ENCODE data around the gene FIZ1. TPM values are rescaled to one million over a fixed set of nuclear protein-coding genes. Genes with fewer than 3 reads are reported as not detected.

Gene FIZ1
- total RNA-seq, 1 donor from 2014 or later: 19.4 TPM

- no peak for DNase-seq (ENCODE audit: low spot score)
- intact Hi-C loops (cut with DNase I): no loop called here
These were observed 38.2 kb upstream of the FIZ1 start for GRCh38 chr19:55637534-55637933.

- intact Hi-C loops (cut with DNase I): no loop called here
- DNase-seq (ENCODE audit: low spot score): no peak
These were observed 37.4 kb upstream of the FIZ1 start for GRCh38 chr19:55636723-55637122.

DNA sequence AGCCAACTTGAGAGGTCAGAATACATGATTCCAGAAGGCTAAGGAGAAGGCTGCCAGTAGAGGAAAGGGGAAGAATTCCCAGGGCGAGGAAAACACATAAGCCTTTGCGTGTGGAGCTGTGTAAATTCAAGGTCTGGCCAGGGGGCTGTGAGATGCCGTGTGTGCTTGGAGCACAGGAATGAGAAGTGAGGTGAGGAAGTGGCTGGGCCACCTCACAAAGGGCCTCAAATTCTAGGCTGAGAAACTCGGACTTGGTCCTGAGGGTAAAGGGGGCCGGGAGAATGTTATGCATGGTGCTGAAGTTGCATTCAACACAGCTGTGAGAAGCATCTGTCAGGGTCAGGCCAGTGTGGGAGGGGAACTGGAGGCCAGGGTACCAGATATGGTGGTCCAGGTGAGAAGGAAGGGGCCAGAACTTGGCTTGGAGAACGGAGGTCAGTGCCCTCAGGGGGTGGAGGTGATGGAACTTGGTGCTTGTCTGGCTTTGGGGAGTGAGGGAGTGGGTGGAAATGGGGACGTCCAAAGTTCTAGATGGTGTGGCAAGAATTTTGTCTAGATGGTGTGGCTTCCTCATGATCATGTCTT lies 36.6 kb upstream of the FIZ1 start:
- DNase-seq (ENCODE audit: low spot score): no peak
- intact Hi-C loops (cut with DNase I): no loop called here

DNA sequence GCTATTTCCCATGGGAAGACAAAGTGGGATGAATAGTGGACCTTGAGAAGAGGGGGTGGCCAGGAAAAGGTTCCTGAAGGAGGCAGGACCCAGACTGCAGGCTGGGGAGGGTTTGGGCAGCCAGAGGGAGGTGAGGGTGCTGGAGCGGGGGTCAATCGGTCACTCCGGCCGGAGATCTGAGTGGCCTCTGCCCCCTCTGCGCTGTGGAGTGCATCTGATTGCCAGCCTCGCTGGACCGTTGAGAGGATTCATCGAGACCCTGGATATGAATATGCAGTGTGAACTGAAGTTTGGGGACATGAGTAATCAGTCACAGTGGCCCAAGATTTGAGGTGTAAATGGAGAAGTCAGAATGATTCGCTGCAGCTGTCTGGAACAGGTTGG lies 36.0 kb upstream of the FIZ1 start:
- DNase-seq (ENCODE audit: low spot score): no peak
- intact Hi-C loops (cut with DNase I): no loop called here

DNA sequence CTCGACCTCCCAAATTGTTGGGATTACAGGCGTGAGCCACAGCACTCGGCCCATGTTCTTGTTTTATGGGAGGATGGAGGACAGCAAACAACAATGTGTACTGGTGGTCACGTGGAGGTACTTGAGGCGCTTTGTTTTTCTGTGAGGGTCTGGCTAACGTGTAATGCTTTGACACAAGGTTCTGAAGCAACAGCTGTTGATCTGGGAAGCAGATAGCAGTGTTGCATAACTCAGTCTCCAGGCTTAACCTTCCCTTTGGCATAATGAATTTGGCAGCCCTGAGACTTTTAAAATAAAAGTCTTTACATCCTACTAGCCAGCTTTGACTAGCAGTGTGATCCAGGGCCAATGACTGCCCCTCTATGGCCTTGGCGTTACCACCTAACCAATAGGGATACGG lies 34.5 kb upstream of the FIZ1 start:
- intact Hi-C loops (cut with DNase I): no loop called here
- DNase-seq (ENCODE audit: low spot score): no peak

- DNase-seq (ENCODE audit: low spot score): no peak
- intact Hi-C loops (cut with DNase I): loop anchor here (1.0 kb wide), 1 partner anchor 115 kb away; no protein-coding TSS in a partner anchor
These were observed 33.1 kb upstream of the FIZ1 start for GRCh38 chr19:55632463-55632834.

DNA sequence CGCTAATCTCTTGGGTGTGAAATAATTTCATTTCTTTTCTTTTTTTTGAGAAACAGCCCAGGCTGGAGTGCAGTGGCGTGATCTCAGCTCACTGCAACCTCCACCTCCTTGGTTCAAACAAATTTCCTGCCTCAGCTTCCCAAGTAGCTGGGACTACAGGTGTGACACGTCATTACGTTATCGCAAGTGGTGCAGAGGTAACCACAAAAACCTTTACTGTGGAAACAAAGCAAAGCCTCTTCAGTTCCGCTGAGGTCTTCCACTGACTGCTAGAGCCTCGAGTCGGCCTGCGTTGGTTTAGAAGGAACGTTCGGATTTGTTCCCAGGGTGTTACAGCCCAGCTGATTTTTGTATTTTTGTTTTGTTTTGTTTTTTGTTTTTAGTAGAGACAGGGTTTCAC lies 27.0 kb upstream of the FIZ1 start:
- intact Hi-C loops (cut with DNase I): no loop called here
- DNase-seq (ENCODE audit: low spot score): no peak

DNA sequence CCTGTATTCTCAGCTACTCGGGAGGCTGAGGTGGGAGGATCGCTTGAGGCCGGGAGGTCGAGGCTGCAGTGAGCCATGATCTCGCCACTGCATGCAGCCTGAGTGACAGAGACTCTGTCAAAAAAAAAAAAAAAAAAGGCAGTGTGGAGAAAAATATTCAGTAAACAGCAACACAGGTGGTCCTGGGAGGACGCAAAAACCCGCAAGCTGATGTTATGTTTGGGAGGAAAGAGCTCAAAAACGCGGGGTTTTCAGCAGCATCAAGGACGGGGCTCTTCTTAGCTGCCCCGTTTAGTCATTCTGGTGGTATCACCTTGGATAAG lies 25.6 kb upstream of the FIZ1 start:
- no peak for DNase-seq (ENCODE audit: low spot score)
- intact Hi-C loops (cut with DNase I): no loop called here

GRCh38 chr19:55624109-55625003 lies 25.0 kb upstream of the FIZ1 start, which contains the start of gene ZNF784:
TSS of gene ZNF784 (minus strand) at chr19:55624566. CDS start at chr19:55624561, 5 bp downstream.
- intact Hi-C loops (cut with DNase I): no loop called here
- peak; percentile 97 for DNase-seq (ENCODE audit: low spot score)

DNA sequence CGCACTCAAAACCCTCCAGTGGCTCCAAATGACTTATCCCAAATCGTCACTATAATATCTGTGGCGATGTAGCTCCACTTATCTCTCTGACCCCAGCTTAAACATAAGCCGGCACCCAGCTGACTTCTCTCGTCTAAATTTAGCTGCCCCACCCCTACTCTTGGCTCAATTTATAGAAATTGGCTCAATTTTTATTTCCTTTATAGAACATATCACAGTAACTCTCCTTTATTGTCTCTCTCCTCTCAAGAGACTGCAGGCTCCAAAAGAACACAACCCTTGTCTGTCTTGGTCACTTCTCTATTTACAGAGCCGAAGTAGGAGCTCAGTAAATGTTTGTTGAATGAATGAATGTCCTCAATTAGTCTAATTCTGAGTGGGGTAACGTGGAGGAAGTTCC lies 24.2 kb upstream of the FIZ1 start:
- intact Hi-C loops (cut with DNase I): no loop called here
- no peak for DNase-seq (ENCODE audit: low spot score)

DNA sequence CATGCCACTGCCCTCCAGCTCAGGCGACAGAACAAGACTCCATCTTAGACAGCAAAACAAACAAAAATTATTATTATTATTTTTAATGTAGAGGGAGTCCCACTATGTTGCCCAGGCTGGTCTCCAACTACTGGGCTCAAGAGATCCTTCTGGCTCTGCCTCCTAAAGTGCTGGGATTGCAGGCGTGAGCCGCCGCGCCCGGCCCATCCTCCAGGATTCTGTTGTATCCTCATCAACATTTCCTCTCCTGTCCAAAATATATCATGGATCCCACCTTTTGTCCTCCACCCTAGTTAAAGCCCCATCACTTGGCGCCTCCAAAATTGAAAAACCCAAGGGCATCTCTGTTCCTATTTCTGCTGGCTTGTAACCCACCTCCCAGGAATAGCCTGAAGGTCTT lies 23.8 kb upstream of the FIZ1 start:
- no peak for DNase-seq (ENCODE audit: low spot score)
- intact Hi-C loops (cut with DNase I): no loop called here

DNA sequence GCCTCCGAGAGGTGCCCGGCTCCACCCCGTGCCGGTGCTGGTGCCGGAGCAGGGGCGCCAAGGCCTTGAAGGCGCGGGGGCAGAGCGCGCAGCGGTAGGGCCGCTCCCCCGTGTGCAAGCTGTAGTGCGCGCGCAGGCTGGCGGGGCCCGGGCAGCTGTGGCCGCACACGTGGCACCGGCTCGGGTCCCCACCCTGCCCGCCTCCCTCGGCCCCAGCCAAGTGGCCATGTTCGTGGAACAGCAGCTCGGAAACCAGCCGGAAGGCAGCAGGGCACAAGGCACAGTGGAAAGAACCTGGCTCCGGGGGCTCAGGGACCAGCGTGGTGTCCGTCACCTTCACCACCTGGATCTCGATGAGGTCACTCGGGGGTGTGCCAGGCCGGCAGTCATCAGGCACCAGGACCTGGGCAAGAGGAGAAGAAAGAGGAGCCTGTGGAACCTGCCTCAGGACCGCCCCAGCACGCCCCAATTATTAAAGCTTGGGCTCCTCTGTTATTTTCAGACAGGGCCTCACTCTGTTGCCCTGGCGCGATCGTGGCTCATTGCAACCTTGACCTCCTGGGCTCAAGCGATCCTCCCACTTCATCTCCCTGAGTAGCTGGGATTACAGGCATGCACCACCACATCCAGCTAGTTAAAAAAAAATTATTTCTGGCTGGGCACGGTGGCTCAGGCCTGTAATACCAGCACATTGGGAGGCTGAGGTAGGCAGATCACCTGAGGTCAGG lies 23.1 kb upstream of the FIZ1 start:
- no peak for DNase-seq (ENCODE audit: low spot score)
- intact Hi-C loops (cut with DNase I): no loop called here

DNA sequence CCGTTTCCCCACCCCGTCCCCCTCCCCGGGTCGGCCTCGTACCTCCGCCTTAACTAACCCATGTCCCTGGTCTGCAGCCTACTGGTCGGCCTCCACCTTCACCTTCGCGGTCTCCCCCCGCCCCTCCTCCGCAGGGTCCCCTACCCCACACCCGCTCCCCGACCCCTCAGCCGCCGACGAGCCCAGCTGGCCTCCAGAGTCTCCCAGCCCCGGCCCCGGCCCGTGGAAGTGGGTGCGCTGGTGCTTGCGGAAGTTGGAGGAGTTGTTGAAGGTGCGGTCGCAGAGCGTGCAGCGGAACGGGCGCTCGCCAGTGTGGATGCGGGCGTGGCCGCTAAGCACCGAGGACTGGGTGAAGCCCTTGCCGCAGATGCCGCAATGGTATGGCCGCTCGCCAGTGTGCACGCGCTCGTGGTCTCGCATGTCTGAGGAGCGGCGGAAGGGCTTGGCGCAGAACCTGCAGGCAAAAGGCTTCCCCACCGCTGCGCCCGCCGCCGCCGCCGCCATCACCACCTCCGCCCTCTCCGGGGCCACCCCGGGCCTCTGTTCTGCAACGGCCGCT lies 22.4 kb upstream of the FIZ1 start:
- DNase-seq (ENCODE audit: low spot score): no peak
- intact Hi-C loops (cut with DNase I): no loop called here

GRCh38 chr19:55621205-55621672 lies 21.9 kb upstream of the FIZ1 start:
- no peak for DNase-seq (ENCODE audit: low spot score)
- intact Hi-C loops (cut with DNase I): no loop called here

DNA sequence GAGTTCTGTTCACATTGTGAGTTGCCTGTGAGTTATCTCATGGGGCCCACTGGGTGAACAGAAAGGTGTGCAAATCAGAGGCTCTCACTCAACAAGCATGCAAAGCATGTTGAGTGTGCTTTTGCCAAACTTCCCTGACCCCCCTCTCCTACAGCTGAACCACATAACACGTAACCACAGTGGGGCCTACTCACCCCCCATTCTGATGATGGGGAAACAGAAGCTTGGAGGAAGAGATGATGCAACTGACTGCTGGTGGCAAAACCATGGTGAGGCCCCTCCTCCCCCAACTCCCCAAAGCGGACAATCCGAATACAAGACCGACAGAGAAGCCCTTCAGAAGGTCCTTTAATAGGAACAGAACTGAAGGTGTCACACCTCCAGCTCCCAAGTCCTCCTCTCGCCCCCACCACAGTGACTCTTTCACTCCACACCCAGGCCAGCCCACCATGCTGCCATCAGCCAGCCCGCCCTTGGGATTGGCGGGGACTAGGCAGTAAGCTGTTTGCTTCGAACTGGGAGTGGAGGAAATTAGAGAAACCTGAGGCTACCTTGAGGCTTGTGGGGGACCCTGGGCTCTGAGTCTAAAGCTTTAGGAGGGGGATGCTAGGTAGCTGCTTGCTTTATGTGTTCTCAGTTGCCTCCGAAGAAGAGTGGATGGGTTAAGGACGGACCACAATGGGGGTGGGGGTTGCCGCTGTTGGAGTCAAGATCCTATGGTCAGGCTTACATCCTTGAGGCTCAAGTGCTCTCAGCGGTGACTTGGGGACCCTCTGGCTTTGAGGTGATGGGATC lies 21.3 kb upstream of the FIZ1 start:
- intact Hi-C loops (cut with DNase I): no loop called here
- no peak for DNase-seq (ENCODE audit: low spot score)

- intact Hi-C loops (cut with DNase I): no loop called here
- DNase-seq (ENCODE audit: low spot score): no peak
These were observed 20.0 kb upstream of the FIZ1 start for GRCh38 chr19:55619286-55619685.

DNA sequence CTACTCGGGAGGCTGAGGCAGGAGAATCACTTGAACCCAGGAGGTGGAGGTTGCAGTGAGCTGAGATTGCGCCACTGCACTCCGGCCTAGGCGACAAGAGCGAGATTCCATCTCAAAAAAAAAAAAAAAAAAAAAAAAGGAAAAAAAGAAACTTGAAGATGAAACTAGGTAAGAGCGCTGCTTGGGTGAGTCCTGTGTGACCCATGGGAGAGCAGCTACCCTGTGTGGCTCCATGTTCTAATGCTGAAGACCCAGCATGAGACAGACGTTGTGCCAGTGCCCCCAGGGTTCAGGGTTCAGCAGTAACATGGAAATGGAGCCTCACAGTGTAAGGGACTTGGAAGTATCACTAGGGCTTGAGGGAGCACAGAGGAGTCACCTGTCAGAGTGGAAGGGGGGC lies 19.1 kb upstream of the FIZ1 start:
- no peak for DNase-seq (ENCODE audit: low spot score)
- intact Hi-C loops (cut with DNase I): no loop called here

DNA sequence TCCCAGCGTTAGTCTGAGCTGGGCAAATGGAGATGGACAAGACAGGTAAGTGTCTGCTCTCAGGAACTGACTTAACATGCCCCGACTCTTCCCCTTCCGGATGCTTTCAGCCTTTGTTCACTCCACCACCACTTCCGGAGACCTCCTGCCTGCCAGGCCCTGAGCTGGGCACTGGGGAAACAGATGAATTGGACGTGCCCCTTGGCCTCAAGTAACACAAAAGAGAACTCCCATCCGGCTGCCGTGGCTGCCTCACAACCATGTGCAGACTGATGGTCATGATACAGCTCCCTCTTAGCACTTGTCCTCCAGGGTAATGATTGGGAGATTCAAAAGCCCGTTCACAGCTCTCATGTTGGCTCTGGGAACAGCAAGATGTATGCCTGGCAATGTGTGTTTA lies 18.1 kb upstream of the FIZ1 start:
- DNase-seq (ENCODE audit: low spot score): no peak
- intact Hi-C loops (cut with DNase I): no loop called here

DNA sequence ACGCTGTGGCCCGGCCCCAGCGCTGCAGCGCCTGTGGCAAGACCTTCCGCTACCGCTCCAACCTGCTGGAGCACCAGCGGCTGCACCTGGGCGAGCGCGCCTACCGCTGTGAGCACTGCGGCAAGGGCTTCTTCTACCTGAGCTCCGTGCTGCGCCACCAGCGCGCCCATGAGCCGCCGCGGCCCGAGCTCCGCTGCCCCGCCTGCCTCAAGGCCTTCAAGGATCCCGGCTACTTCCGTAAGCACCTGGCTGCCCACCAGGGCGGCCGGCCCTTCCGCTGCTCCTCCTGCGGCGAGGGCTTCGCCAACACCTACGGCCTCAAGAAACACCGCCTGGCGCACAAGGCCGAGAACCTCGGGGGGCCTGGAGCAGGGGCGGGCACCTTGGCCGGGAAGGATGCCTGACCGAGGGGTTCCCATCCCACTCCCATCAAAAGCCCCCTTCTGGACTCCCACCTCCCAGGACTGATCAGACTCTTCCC lies 17.1 kb upstream of the FIZ1 start:
- DNase-seq (ENCODE audit: low spot score): no peak
- intact Hi-C loops (cut with DNase I): no loop called here
